Adipocyte (in vitro differentiated cells): ENCODE measurements around the gene MEG3.

Experiments used
- DNase-seq: peaks from one replicate; pipeline ENCODE4 v3.0.0-alpha.2; 2015; ENCODE audit warnings: low read depth
- H3K27me3 ChIP-seq: replicated peaks from 2 replicates; pipeline ENCODE4 v1.7.0; 2013; ENCODE audit warnings: mild to moderate bottlenecking, low read length, moderate library complexity; ENCODE audit not compliant: control insufficient read depth, insufficient read depth
- H3K36me3 ChIP-seq: 2 replicates; pipeline ENCODE4 v1.7.0; 2013; ENCODE audit warnings: low read length, mild to moderate bottlenecking, moderate library complexity; ENCODE audit not compliant: control insufficient read depth, insufficient read depth, severe bottlenecking
- H3K4me1 ChIP-seq: 2 replicates; pipeline ENCODE4 v1.7.0; 2013; ENCODE audit warnings: mild to moderate bottlenecking, low read length, moderate library complexity; ENCODE audit not compliant: control insufficient read depth, insufficient read depth
- H3K4me3 ChIP-seq: 2 replicates; pipeline ENCODE4 v1.7.0; 2013; ENCODE audit warnings: mild to moderate bottlenecking, low read length, moderate library complexity
- H3K9ac ChIP-seq: 2 replicates; pipeline ENCODE4 v1.7.0; 2013; ENCODE audit warnings: mild to moderate bottlenecking, low read length, moderate library complexity
- H3K9me3 ChIP-seq: 2 replicates; pipeline ENCODE4 v1.7.0; 2013; ENCODE audit warnings: mild to moderate bottlenecking, low read length, moderate library complexity; ENCODE audit not compliant: control insufficient read depth

MEG3 gene

GRCh38 chr14:100824901-100825712, 811 bp upstream of the MEG3 start:
- Histone ChIP-seq H3K9ac (peak overlapping the region; percentile 88), H3K36me3 (peaks cover 4% of the 10 kb centered on the region), H3K4me3 (peak overlapping the region; percentile 80), H3K9me3 (no peaks in the 10 kb centered on the region), H3K27me3 (no peaks in the 10 kb centered on the region), H3K4me1 (no peaks in the 10 kb centered on the region)
- peak; percentile 57 for DNase-seq

GRCh38 chr14:100826391-100827100, 628 bp downstream of the MEG3 start:
- peak overlapping the region; percentile 88 for H3K9ac ChIP-seq
- DNase-seq: peak; percentile 44
- H3K9me3 ChIP-seq: no peaks in the 10 kb centered on the region
- H3K4me3 ChIP-seq: peak overlapping the region; percentile 80
- no peaks in the 10 kb centered on the region for H3K27me3 ChIP-seq
- no peaks in the 10 kb centered on the region for H3K4me1 ChIP-seq
- H3K36me3 ChIP-seq: peaks cover 18% of the 10 kb centered on the region

GRCh38 chr14:100827101-100828021, 1.4 kb downstream of the MEG3 start:
- H3K9ac ChIP-seq: peak overlapping the region; percentile 88
- H3K36me3 ChIP-seq: peaks cover 26% of the 10 kb centered on the region
- H3K27me3 ChIP-seq: no peaks in the 10 kb centered on the region
- no peaks in the 10 kb centered on the region for H3K4me1 ChIP-seq
- no peaks in the 10 kb centered on the region for H3K9me3 ChIP-seq
- DNase-seq: peak; percentile 74
- H3K4me3 ChIP-seq: peak overlapping the region; percentile 80

GRCh38 chr14:100828031-100828769, 2.3 kb downstream of the MEG3 start:
- peak; percentile 85 for DNase-seq
- H3K4me3 ChIP-seq: peak overlapping the region; percentile 80

GRCh38 chr14:100830681-100831080, 4.8 kb downstream of the MEG3 start:
- DNase-seq: no peak
- Histone ChIP-seq H3K9ac (no peak overlapping the region), H3K27me3 (no peaks in the 10 kb centered on the region), H3K36me3 (peaks cover 46% of the 10 kb centered on the region), H3K4me1 (no peaks in the 10 kb centered on the region), H3K9me3 (no peaks in the 10 kb centered on the region), H3K4me3 (no peak overlapping the region)

More at GRCh38 chr14:100828031-100828769, 2.3 kb downstream of the MEG3 start:
- no peaks in the 10 kb centered on the region for H3K4me1 ChIP-seq
- no peaks in the 10 kb centered on the region for H3K27me3 ChIP-seq
- H3K9me3 ChIP-seq: no peaks in the 10 kb centered on the region
- peak overlapping the region; percentile 88 for H3K9ac ChIP-seq
- peaks cover 31% of the 10 kb centered on the region for H3K36me3 ChIP-seq

- H3K36me3 ChIP-seq: peaks cover 55% of the 10 kb centered on the region
- DNase-seq: no peak
- H3K4me1 ChIP-seq: no peaks in the 10 kb centered on the region
- no peak overlapping the region for H3K4me3 ChIP-seq
- no peaks in the 10 kb centered on the region for H3K27me3 ChIP-seq
- H3K9ac ChIP-seq: no peak overlapping the region
- H3K9me3 ChIP-seq: no peaks in the 10 kb centered on the region
Measured at GRCh38 chr14:100832311-100832960, 6.5 kb downstream of the MEG3 start.

- DNase-seq: no peak
- Histone ChIP-seq H3K4me1 (peaks cover 10% of the 10 kb centered on the region), H3K9ac (no peak overlapping the region), H3K9me3 (no peaks in the 10 kb centered on the region), H3K4me3 (no peak overlapping the region), H3K36me3 (peaks cover 58% of the 10 kb centered on the region), H3K27me3 (no peaks in the 10 kb centered on the region)
Measured at GRCh38 chr14:100834082-100834793, 8.3 kb downstream of the MEG3 start.

- no peak for DNase-seq
- Histone ChIP-seq H3K27me3 (no peaks in the 10 kb centered on the region), H3K4me1 (peaks cover 10% of the 10 kb centered on the region), H3K9ac (no peak overlapping the region), H3K4me3 (no peak overlapping the region), H3K36me3 (peaks cover 56% of the 10 kb centered on the region), H3K9me3 (no peaks in the 10 kb centered on the region)
Measured at GRCh38 chr14:100834794-100835547, 9.1 kb downstream of the MEG3 start.

- no peaks in the 10 kb centered on the region for H3K9me3 ChIP-seq
- H3K27me3 ChIP-seq: no peaks in the 10 kb centered on the region
- peaks cover 48% of the 10 kb centered on the region for H3K36me3 ChIP-seq
- no peak overlapping the region for H3K9ac ChIP-seq
- peaks cover 10% of the 10 kb centered on the region for H3K4me1 ChIP-seq
- H3K4me3 ChIP-seq: no peak overlapping the region
- no peak for DNase-seq
Measured at GRCh38 chr14:100835548-100836310, 9.8 kb downstream of the MEG3 start.
